ENCODE data around the gene TEDC1. TPM values are rescaled to one million over a fixed set of nuclear protein-coding genes. Genes with fewer than 3 reads are reported as not detected.

The TEDC1 gene
- total RNA-seq, 1 experiment from 2014 or later, result 14.1 TPM

DNA sequence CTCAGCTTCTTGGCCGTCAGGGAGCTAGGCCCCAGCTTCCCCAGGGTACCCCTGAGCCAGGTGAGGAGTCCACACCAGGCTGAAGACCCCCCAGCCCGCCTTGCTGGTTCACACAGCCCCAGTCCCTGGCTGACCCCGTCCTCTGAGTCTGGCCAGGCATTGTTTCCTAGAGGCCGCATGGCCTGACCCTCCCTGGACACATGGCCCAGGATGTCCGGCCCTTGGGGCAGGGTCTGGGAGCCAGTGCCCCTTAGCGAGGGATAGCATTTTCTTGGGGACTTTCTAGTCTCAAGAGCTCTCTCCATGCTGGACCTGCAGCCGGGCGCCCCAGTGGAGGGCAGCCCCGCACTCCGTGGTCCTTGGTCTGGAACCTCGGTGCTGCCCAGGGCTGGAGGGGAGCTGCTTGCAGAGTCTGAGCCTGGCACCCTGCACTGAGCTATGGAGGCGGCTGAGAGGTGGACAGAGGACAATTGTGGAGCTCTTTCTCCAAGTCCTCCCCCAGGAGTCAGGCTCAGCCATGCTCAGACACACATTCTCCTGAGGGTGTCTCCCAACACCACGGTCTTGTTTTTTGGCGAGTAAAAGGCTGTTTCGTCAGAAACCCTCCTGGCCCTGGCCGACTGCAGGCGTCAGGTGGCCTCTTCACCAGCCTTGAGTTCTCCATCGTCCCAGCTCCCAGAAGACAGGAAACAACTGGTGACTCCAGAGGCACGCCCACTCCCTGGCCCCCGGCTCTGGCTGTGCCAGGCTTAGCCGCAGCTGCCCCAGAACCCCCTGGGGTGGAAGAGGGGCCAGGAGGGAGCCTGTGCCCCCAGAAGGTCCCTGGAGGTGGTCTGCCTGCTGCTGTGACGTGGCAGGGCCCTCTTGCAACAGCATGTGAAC, 34.1 kb upstream of the TEDC1 start:
- DNase-seq (ENCODE audit: low spot score), result no peak

DNA sequence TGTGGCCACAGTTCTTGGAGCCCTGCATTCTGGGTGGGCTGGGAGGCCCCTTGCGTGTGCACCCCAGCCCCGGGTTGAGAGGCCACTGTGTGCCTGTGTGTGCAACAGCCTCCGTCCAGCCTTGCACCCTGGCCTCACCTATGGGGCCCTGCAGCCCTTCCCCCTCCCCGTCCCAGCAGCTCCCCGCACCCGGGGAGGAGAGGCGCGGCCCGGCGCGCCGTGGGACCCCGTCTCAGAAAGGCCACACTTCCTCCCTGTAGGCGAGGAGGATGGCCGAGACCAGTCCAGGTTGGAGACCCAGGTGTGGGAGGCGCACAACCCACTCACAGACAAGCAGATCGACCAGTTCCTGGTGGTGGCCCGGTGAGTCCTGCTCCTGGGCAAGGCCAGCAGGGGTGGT, 33.0 kb upstream of the TEDC1 start:
- DNase-seq (ENCODE audit: low spot score), result no peak

DNA sequence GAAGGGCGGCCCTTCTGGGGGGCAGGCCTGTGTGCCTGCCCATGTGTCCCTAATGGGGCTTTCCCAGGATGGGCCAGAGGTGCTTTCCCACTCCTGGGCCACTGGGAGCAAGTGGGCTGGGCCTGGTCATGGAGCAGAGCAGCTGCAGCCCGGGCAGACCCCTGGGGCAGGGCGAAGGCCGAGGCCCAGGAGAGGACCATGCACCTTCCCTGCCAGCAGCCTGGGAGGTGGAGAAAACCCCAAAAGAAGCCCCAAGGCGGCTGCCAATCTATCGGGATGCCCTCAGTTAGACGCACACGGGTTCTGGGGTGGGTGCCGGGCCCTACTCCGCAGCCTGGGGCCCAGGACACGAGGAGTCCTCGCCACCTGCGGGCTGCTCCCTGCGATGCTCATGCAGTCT, 32.5 kb upstream of the TEDC1 start:
- DNase-seq (ENCODE audit: low spot score), result no peak

DNA sequence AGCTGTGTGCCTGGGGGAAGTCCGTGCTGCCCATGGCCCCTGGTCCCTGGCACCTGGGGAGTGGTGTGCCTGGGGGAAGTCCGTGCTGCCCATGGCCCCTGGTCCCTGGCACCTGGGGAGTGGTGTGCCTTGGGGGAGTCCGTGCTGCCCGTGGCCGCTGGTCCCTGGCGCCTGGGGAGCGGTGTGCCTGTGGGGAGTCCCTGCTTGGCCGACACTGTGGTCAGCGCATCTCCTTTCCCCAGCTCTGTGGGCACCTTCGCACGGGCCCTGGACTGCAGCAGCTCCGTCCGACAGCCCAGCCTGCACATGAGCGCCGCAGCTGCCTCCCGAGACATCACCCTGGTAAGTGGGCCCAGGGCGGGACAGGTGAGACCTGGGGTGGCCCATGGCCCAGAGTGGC, 30.9 kb upstream of the TEDC1 start:
- no peak for DNase-seq (ENCODE audit: low spot score)

- no peak for DNase-seq (ENCODE audit: low spot score)
These were observed 30.4 kb upstream of the TEDC1 start for GRCh38 chr14:105460616-105461015.

DNA sequence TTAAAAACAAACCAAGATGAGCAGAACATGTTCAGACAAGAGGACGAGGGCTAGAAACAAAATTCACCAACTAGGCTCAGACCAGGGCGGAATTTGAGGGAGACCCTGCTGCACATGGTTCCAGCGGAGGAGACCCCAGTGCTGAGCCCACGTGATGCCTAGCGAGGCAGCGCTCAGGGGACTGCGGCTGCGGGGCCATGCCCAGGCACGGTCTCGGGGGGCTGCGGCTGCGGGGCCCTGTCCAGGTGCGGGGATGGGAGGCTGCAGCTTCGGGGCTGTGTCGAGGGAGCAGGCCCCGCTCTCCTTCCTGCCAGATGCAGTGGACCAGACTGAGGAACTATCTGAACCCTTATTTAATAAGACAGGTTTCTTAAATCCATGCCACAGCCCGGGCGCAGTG, 29.1 kb upstream of the TEDC1 start:
- no peak for DNase-seq (ENCODE audit: low spot score)

GRCh38 chr14:105464501-105464900, 26.5 kb upstream of the TEDC1 start:
- no peak for DNase-seq (ENCODE audit: low spot score)

DNA sequence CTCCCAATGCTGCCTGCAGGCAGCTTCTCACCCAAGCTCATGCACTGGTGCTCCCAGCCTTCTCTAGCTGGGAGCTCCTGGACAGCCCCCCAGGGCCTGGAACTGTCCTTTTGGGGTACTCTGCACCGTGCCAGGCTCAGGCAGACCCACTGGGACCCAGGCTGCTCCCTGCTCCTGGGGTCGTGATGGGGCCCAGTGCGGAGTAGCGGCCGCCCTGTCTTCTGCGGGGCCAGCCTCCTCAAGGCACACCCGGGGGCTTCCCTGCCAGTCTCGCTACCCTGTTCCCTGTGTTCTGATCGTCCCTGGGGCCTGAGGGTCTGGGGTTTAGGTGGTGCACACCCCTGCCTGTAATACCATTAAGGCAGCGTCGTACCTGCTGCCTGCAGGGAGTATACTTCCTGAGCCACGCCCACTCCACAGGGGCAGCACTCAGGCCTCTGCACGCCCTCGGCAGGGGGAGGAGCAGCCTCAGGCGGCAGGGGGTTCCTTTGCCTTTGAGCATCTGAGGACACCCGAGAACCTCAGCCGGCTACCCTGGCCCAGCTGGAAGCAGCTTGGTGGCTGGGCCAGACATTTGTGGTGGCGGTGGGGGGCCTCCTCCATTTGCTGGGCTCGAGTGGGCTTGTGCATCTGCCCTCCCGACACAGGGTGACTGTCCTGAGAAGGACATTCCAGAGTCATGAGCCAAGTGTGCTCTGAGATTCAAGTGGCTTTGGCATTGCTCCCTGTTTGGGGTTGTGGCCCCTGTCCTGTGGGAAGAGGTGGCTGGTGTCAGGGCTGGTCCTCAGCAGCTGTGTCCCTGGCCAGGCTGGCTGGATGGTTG, 25.6 kb upstream of the TEDC1 start:
- no peak for DNase-seq (ENCODE audit: low spot score)

- DNase-seq (ENCODE audit: low spot score), result no peak
These were observed 24.4 kb upstream of the TEDC1 start for GRCh38 chr14:105466531-105467248.

DNA sequence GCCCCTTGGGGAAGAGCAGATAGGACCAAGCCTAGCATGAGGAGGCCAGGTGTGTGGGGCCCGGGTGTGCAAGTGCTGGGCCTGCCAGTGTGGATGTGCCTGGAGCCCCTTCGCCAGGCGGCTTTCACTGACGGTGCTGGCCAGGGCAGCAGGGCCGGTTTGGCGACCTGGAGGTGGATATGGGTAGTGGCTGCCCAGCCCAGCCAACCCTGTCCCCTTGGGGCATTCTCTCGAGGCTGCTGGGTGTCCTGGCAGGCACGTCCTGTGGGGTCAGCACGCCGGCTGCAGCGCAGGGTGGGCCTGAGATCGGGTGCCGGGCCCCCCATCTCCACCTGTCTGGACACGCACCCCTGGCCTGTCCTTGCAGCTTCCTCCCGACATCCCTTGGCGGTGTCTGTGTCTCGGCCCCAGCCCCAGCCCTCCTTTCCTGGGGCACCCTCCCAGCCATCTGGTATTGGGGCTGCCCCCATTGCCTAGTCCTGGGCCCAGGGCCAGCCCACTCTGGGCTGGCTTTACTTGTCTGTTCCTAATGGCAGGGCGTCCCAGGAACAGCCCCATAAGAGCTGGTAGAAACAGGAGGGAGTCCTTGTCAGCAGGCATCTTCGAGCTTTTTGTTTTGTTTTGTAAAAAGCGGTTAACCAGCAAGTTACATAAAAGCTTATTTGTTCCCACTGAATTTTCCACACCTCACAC, 23.7 kb upstream of the TEDC1 start:
- DNase-seq (ENCODE audit: low spot score), result no peak

DNA sequence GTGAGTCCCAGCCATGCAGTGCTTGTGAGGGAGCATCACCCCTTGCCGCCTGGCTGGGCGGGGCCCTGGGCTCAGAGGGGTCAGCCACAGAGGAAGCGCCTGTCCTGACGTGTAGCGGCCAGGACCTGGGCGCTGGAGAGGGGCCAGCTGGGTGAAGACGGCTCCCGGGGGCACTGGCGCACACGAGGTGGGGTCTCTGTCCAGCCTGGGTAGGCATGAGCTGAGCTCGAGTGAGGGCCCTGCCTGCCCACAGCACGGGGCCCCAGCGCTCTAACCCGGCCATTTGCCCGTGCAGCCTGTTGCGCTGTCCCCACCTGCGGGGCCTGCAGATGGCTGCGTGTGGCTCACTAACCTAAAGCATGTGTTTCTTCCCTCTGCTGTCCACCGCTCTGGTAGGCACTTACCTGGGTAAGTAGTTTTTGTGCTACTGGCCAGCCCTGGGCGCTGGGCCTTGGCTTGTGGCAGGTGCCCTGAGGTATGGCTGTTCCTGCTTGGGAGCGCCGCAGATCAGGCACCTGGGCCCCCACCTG, 23.0 kb upstream of the TEDC1 start:
- no peak for DNase-seq (ENCODE audit: low spot score)

DNA sequence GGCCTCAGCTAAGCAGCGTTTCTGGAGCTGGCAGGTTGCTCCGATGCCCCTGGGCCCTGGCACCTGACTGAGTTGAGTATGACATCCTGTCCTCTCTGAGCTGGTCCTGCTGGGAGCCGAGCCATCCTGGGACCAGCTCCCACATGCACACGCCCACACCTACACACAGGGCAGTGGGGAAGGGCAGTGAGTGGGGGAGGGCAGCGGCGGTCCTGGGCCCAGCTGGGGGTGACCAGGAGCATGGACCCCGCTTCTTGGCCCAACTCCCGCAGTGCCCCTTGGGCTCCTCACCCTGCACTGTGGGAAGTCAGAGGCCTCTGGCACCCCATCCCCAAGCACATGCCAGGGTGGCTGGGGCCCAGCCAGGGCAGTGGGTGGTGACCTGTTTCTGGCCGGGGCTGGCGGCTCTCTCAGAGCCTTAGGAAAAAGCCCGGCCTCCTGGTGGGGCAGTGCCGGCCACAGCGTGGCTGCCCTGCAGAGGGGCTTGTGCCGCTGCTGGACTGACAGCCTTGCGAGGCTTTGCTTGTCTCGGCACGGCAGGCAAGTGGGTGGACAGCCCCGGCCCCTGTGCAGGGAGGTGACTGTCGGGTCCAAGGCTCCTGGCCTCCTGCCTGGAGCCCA, 22.3 kb upstream of the TEDC1 start:
- DNase-seq (ENCODE audit: low spot score), result no peak

DNA sequence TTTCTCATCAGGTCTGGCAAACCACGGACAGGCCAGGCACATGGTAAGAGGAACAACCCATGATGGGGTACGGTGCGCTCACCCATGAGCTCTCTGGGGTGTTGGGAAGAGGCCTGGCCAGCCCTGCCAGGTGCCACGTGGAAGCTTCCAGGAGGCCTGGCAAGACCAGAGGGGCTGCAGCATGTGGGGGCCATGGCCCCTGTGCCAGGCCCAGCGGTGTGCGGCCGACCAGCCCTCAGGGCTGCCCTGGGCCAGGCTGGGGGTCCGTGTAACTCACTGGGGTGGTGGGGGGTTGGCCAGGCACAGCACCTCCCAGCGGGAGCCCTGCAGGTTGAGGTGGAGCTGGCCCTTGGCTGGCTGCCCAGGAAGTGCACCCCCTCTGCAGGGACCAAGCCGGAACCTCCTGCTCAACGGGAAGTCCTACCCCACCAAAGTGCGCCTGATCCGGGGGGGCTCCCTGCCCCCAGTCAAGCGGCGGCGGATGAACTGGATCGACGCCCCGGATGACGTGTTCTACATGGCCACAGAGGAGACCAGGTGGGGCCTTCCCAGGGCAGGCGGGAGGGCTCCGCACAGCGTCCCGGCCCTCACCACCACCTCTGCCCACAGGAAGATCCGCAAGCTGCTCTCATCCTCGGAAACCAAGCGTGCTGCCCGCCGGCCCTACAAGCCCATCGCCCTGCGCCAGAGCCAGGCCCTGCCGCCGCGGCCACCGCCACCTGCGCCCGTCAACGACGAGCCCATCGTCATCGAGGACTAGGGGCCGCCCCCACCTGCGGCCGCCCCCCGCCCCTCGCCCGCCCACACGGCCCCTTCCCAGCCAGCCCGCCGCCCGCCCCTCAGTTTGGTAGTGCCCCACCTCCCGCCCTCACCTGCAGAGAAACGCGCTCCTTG, 21.3 kb upstream of the TEDC1 start:
- no peak for DNase-seq (ENCODE audit: low spot score)

DNA sequence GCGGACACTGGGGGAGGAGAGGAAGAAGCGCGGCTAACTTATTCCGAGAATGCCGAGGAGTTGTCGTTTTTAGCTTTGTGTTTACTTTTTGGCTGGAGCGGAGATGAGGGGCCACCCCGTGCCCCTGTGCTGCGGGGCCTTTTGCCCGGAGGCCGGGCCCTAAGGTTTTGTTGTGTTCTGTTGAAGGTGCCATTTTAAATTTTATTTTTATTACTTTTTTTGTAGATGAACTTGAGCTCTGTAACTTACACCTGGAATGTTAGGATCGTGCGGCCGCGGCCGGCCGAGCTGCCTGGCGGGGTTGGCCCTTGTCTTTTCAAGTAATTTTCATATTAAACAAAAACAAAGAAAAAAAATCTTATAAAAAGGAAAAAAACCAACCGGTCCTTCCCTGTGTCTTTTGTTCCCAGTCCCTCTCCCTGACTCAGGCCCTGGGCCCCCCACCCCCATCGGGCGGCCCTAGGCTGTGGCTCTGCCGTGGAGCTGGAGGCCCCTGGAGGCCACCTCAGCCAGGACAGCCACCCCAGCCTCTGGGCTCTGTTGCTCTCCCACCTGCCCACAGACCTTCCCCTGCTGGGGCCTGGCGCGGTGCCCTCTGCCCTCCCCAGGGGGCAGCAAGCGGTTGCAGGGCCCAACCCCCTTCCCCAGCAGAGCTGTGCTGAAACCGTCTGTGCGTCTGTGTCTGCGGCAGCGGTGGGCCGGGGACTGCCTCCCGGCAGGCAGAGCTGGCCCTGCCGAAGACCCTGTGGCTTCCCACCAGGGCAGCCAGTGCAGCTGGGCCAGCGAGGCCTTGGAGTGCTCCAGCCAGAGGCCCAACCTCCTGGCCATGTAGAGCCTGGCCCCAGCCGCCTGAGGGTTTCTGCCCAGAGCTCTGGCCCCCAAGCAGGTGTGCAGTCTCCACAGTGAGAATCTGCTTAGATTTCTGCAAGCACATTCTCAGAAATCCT, 20.4 kb upstream of the TEDC1 start:
- no peak for DNase-seq (ENCODE audit: low spot score)

DNA sequence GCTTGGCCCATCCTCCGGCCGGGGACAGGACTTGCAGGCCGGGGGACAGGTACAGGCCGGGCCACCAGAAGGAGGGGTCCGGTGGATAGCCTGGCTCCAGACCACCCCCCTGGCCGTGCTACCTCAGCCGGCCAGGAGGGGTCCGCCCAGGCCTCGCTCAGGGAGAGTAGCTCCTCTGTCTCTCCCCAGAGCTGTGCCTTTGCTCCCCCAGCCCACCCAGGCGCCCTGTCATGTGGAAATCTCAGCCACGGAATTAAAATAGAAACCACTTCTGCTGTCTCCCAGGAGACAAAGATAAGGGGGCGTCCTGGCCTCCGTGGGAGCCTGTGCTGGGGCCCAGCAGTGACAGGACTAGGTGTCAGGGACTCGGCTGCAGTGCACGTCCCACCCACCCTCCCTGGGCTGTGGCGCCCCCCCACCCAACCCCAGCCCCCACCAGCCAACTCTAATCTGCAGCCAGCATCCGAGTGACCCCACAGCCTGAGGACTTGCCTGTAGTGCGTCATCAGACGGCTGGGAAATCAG, 19.7 kb upstream of the TEDC1 start:
- no peak for DNase-seq (ENCODE audit: low spot score)

- no peak for DNase-seq (ENCODE audit: low spot score)
These were observed 19.1 kb upstream of the TEDC1 start for GRCh38 chr14:105471823-105472485.

- DNase-seq (ENCODE audit: low spot score), result no peak
These were observed 18.5 kb upstream of the TEDC1 start for GRCh38 chr14:105472486-105472991.

Data from A172 (cell line).